GM23248 (cell line): ENCODE results near the gene ABLIM2.
"Not testable (repeated sequence)": the region's sequence is repeated elsewhere in the genome, so short reads cannot be mapped to it uniquely, and the experiment has no call there.

Experiments used
- EZH2 ChIP-seq: fragments of 200-600 bp; sonication (generic); IDR thresholded peaks from 2 replicates; pipeline ENCODE4 v1.6.1; 2018; ENCODE audit warnings: antibody characterized with exemption, mild to moderate bottlenecking; ENCODE audit not compliant: insufficient read depth, poor library complexity, severe bottlenecking
- EZH2phosphoT487 ChIP-seq: fragments of 200-600 bp; sonication (generic); IDR thresholded peaks from 2 replicates; pipeline ENCODE4 v1.6.1; 2018; ENCODE audit warnings: antibody characterized with exemption, moderate library complexity, mild to moderate bottlenecking, low read depth; ENCODE audit not compliant: insufficient read depth

DNA sequence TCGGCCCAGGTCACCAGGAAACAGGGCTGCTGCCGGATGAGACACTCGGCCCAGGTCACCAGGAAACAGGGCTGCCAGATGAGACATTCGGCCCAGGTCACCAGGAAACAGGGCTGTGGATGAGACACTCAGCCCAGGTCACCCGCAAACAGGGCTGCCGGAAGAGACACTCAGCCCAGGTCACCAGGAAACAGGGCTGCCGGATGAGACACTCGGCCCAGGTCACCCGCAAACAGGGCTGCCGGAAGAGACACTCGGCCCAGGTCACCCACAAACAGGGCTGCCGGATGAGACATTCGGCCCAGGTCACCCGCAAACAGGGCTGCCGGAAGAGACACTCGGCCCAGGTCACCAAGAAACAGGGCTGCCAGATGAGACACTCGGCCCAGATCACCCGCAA lies 240.4 kb downstream of the ABLIM2 start:
- TF ChIP-seq EZH2, EZH2phosphoT487: not testable (repeated sequence)
